ENCODE data around the gene ELOVL3. TPM values are rescaled to one million over a fixed set of nuclear protein-coding genes. Genes with fewer than 3 reads are reported as not detected.
A peak's percentile ranks its signal among the peaks of the same experiment; 100 is the strongest.

Gene ELOVL3
- total and polyA plus RNA-seq, 7 donors = 0.17 to 0.54 (median 0.26) TPM; not detected in 1

- TF ChIP-seq CTCF (IDR thresholded peaks at IDR 0.05) = no peak
- Histone ChIP-seq H3K36me3 (ENCODE audit: insufficient read depth in 1 of 2, low read depth in 1 of 2) (no peaks in the 10 kb centered on the region), H3K27ac (peak overlapping the region; percentile 5), H3K4me3 (peak overlapping the region; percentile 60), H3K27me3 (ENCODE audit: insufficient read depth in 3 of 3, low read length in 2 of 3) (peaks cover 0 to 7% (median 0%) of the 10 kb centered on the region in 3 donors), H3K4me1 (peaks cover 29% of the 10 kb centered on the region), H3K9me3 (no peaks in the 10 kb centered on the region)
- WGBS, 3 donors = 2 to 18% (median 4%) methylated on average over 38 to 50 of the region's 50 CpGs
- intact Hi-C loops (cut with DNase I) = no loop called here
- ATAC-seq (peak; percentile 47 to 76 (median 68)), DNase-seq (peak; percentile 68 to 88)
Measured at GRCh38 chr10:102230264-102230860, 4.3 kb downstream of the ELOVL3 start.

- H3K9me3 ChIP-seq = no peaks in the 10 kb centered on the region
- ATAC-seq (no peak), DNase-seq (peak; percentile 40 to 58)
- WGBS, 3 donors = 39 to 52% (median 41%) methylated on average over 51 to 52 of the region's 52 CpGs
- no peak for TF ChIP-seq CTCF (IDR thresholded peaks at IDR 0.05)
- no peaks in the 10 kb centered on the region for H3K36me3 ChIP-seq (ENCODE audit: insufficient read depth in 1 of 2, low read depth in 1 of 2)
- H3K4me3 ChIP-seq = peak overlapping the region; percentile 60
- intact Hi-C loops (cut with DNase I) = no loop called here
- peaks cover 29% of the 10 kb centered on the region for H3K4me1 ChIP-seq
- peak overlapping the region; percentile 5 for H3K27ac ChIP-seq
- H3K27me3 ChIP-seq (ENCODE audit: insufficient read depth in 3 of 3, low read length in 2 of 3) = peaks cover 0 to 7% (median 0%) of the 10 kb centered on the region in 3 donors
Measured at GRCh38 chr10:102230861-102231356, 4.8 kb downstream of the ELOVL3 start.

GRCh38 chr10:102231357-102232318, 5.5 kb downstream of the ELOVL3 start:
- ATAC-seq (peak; percentile 28 to 56 (median 32)), DNase-seq (peak; percentile 53 to 68)
- peaks cover 25% of the 10 kb centered on the region for H3K4me1 ChIP-seq
- no peaks in the 10 kb centered on the region for H3K36me3 ChIP-seq (ENCODE audit: insufficient read depth in 1 of 2, low read depth in 1 of 2)
- H3K27me3 ChIP-seq (ENCODE audit: insufficient read depth in 3 of 3, low read length in 2 of 3) = peaks cover 0 to 7% (median 0%) of the 10 kb centered on the region in 3 donors
- H3K9me3 ChIP-seq = no peaks in the 10 kb centered on the region
- H3K4me3 ChIP-seq = peak overlapping the region; percentile 60
- peak overlapping the region; percentile 5 for H3K27ac ChIP-seq
- 56 to 65% (median 61%) methylated on average over 75 to 76 of the region's 76 CpGs for WGBS, 3 donors
- intact Hi-C loops (cut with DNase I) = no loop called here
- TF ChIP-seq CTCF (IDR thresholded peaks at IDR 0.05) = peak; percentile 41

- Histone ChIP-seq H3K4me3 (no peak overlapping the region), H3K4me1 (peaks cover 32% of the 10 kb centered on the region), H3K27ac (no peak overlapping the region), H3K27me3 (ENCODE audit: insufficient read depth in 3 of 3, low read length in 2 of 3) (peaks cover 0 to 7% (median 0%) of the 10 kb centered on the region in 3 donors), H3K36me3 (ENCODE audit: insufficient read depth in 1 of 2, low read depth in 1 of 2) (no peaks in the 10 kb centered on the region), H3K9me3 (no peaks in the 10 kb centered on the region)
- ATAC-seq (no peak), DNase-seq (no peak)
- TF ChIP-seq CTCF (IDR thresholded peaks at IDR 0.05) = no peak
- whole genome bisulfite sequencing, 3 donors = 30 to 47% (median 47%) methylated on average over 1 of the region's 1 CpG
- intact Hi-C loops (cut with DNase I) = no loop called here
Measured at GRCh38 chr10:102233997-102234396, 7.9 kb downstream of the ELOVL3 start.

All from psoas muscle (tissue), 8 donors.